Measurements from ENCODE around the gene FOSL2. TPM values are rescaled to one million over a fixed set of nuclear protein-coding genes. Genes with fewer than 3 reads are reported as not detected.

FOSL2 gene
- total RNA-seq, 1 donor from 2014 or later, result 156 TPM

DNA sequence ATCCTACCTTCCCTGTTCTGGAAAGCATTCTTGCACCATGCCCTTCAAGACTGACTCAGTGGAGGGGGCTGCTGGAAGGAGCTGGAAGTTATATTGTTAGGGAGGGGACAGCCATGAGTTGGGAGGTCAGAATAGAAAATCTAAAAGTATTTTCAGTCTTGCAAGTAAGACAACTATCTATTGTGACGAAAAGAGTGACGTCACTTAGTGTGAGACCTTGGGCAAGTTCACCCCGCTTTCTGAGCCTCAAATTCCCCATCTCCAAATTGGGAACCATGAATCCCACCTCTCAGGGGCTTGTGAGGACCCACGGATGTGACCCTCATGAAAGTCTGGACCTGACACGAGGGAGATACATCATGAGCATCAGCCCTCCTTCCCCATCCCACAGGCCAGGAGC, 46.5 kb downstream of the FOSL2 start:
- no peak for DNase-seq (ENCODE audit: low spot score)
- H3K9me3 Mint-ChIP-seq, result peaks cover 15% of the 10 kb centered on the region
- H3K4me1 Mint-ChIP-seq (ENCODE audit: low read depth), result peaks cover 43% of the 10 kb centered on the region
- H3K4me3 Mint-ChIP-seq (ENCODE audit: low read depth), result no peak overlapping the region
- H3K27ac Mint-ChIP-seq, result no peak overlapping the region
- H3K27me3 Mint-ChIP-seq (ENCODE audit: low read depth), result no peaks in the 10 kb centered on the region
- no peaks in the 10 kb centered on the region for H3K36me3 Mint-ChIP-seq (ENCODE audit: low read depth)
- intact Hi-C loops (cut with micrococcal nuclease), result no loop called here

DNA sequence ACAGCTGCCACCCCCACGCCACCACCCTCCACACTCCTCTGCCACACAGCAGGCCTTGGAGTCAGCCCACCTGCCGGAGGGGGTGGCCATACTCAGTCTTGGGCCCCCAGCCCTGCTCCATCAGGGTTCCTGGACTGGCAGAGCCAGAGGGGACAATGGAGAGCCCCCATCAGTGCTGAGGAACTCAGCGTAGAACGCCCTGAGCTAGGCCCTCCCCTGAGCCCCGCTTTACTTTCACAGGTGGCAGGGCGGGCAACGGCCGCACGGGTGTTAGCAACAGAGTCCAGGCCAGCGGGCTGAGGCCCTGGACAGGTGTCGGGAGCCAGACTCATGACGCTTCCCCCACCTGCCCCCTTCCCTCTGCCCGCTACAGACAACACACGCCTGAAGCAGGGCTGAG, 47.1 kb downstream of the FOSL2 start:
- Mint-ChIP-seq H3K4me3 (ENCODE audit: low read depth) (no peak overlapping the region), H3K27me3 (ENCODE audit: low read depth) (no peaks in the 10 kb centered on the region), H3K27ac (no peak overlapping the region), H3K9me3 (peaks cover 15% of the 10 kb centered on the region), H3K4me1 (ENCODE audit: low read depth) (peaks cover 38% of the 10 kb centered on the region), H3K36me3 (ENCODE audit: low read depth) (no peaks in the 10 kb centered on the region)
- DNase-seq (ENCODE audit: low spot score), result no peak
- intact Hi-C loops (cut with micrococcal nuclease), result loop anchor here (10.0 kb wide), 1 partner anchor 185 kb away; no protein-coding TSS in a partner anchor

DNA sequence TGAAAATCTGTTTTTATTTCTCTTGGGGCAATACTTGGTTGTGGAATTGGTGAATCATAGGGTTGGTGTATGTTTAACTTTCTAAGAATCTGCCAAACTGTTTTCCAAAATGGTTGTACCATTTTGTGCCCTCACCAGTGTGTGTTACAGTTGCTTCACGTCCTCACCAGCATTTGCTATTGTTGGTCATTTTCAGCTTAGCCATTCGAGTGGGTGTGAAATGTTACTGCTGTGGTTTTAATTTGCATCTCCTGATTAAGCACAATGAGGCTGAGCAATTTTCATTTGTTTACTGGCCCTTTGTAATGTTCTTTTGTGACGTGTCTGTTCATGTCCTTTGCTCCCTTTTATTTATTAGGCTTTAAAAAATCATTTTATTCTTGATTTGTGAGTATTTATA, 49.7 kb downstream of the FOSL2 start:
- intact Hi-C loops (cut with micrococcal nuclease), result loop anchor here (10.0 kb wide), 1 partner anchor 182 kb away; no protein-coding TSS in a partner anchor
- Mint-ChIP-seq H3K4me3 (ENCODE audit: low read depth) (no peak overlapping the region), H3K27ac (peak overlapping the region; percentile 15), H3K9me3 (peaks cover 15% of the 10 kb centered on the region), H3K4me1 (ENCODE audit: low read depth) (peaks cover 51% of the 10 kb centered on the region), H3K36me3 (ENCODE audit: low read depth) (no peaks in the 10 kb centered on the region), H3K27me3 (ENCODE audit: low read depth) (no peaks in the 10 kb centered on the region)
- DNase-seq (ENCODE audit: low spot score), result no peak

DNA sequence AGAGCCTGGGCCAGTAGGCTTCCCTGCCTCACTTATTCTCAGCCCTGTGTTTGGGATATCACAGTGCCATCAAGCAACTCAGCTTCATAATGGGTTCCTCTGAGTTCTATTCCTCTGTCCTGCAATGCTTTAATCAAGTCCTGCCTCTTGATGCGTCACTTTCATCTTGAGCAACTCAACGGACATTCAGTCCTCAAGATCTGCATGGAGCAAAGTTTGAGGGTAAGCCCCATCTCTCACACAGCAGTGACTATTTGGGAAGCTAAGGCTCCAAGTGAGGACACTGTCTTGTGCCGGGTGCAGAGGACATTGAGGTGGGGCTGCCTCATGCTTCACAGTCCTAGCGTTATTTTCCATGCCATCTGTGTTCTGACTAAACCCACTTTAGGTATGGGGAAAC, 52.3 kb downstream of the FOSL2 start:
- no peak for DNase-seq (ENCODE audit: low spot score)
- intact Hi-C loops (cut with micrococcal nuclease), result loop anchor here (5.0 to 10.0 kb wide), 3 partner anchors 168 to 483 kb away; no protein-coding TSS in a partner anchor
- no peak overlapping the region for H3K4me3 Mint-ChIP-seq (ENCODE audit: low read depth)

DNA sequence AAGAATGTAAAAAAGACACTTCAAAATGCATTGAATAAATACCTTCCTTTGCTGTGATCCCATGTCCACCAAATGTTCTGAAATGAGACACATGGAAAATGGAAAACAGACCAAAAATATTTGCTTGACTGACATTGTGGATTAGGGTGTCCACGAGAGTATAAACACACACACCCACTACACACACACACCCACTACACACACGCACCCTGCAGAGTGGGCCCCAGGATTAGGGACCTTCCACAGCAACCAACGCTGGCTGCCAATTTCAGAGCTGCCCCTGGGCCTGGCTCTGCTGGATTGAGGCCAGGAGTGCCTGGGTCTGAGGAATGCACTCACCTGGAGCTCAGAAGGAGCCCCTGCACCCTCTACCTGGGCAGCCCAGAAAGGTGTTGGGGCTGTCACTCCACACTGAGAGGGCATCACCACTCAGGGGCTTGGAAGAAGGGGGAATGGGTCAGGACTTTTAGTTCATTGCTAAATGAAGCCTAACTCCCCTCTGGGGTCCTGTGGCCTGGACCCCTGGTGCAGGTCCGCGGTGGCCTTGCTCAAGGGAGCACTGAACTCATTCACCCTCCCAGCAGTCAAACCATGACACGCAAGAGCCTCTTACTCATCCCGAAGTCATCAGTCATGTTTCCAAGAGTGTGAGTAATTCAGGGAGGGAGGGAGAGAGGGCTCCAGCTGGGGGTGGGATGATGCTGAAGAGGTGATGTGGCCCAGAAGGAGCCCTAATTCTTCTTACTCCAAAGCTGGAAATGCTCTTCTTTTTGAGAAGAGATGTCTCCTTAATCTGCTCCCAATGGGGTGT, 53.0 kb downstream of the FOSL2 start:
- no peak for DNase-seq (ENCODE audit: low spot score)
- H3K36me3 Mint-ChIP-seq (ENCODE audit: low read depth), result no peaks in the 10 kb centered on the region
- peaks cover 15% of the 10 kb centered on the region for H3K9me3 Mint-ChIP-seq
- peaks cover 67% of the 10 kb centered on the region for H3K4me1 Mint-ChIP-seq (ENCODE audit: low read depth)
- no peaks in the 10 kb centered on the region for H3K27me3 Mint-ChIP-seq (ENCODE audit: low read depth)
- H3K4me3 Mint-ChIP-seq (ENCODE audit: low read depth), result peak overlapping the region; percentile 17
- intact Hi-C loops (cut with micrococcal nuclease), result loop anchor here (1.0 to 10.0 kb wide), 6 partner anchors 20 to 483 kb away; partner anchors contain the start of gene FOSL2
- H3K27ac Mint-ChIP-seq, result peak overlapping the region; percentile 74

More for the DNA sequence above, 52.3 kb downstream of the FOSL2 start:
- Mint-ChIP-seq H3K4me1 (ENCODE audit: low read depth) (peaks cover 63% of the 10 kb centered on the region), H3K36me3 (ENCODE audit: low read depth) (no peaks in the 10 kb centered on the region), H3K27me3 (ENCODE audit: low read depth) (no peaks in the 10 kb centered on the region), H3K27ac (no peak overlapping the region), H3K9me3 (peaks cover 15% of the 10 kb centered on the region)

DNA sequence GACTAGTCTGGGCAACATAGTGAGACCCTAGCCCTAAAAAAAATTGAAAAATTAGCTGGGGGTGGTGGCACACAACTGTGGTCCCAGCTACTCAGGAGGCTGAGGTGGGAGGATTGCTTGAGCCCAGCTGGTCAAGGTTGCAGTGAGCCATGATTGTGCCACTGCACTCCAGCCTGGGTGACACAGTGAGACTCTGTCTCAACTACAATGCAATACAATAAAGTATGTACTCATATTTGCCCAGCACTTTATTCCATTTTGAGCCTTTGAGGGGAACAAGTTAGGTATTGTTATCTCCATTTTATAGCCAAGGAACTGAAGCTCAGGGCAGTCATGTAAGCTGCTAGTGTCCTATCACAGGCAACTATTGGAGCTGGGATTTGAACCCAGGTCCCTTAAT, 53.9 kb downstream of the FOSL2 start:
- Mint-ChIP-seq H3K4me1 (ENCODE audit: low read depth) (peaks cover 75% of the 10 kb centered on the region), H3K9me3 (peaks cover 15% of the 10 kb centered on the region), H3K36me3 (ENCODE audit: low read depth) (no peaks in the 10 kb centered on the region), H3K27me3 (ENCODE audit: low read depth) (no peaks in the 10 kb centered on the region), H3K27ac (no peak overlapping the region), H3K4me3 (ENCODE audit: low read depth) (no peak overlapping the region)
- intact Hi-C loops (cut with micrococcal nuclease), result loop anchor here (1.0 to 10.0 kb wide), 6 partner anchors 19 to 484 kb away; partner anchors contain the start of gene FOSL2
- no peak for DNase-seq (ENCODE audit: low spot score)

DNA sequence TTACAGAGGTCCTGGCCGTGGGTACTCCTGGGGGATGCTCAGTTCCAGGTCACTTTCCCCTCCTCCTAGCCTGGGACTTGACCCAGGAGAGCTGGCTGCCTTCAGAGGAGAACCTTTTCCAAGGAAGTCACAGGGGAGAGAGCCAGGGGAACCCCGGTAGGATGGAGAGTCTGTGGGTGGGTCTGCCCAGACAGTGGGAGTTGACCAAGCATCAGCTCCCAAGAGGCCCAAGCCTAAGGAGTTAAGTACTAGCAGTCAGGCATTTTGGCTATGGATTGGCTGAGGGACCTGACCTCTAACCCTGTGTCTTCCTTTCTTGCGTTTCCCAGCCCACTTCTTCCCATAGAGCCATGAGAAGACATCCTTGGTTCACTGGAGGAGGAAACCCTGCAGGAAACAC, 54.4 kb downstream of the FOSL2 start:
- Mint-ChIP-seq H3K27ac (peak overlapping the region; percentile 62), H3K4me1 (ENCODE audit: low read depth) (peaks cover 73% of the 10 kb centered on the region), H3K36me3 (ENCODE audit: low read depth) (no peaks in the 10 kb centered on the region), H3K9me3 (peaks cover 10% of the 10 kb centered on the region), H3K4me3 (ENCODE audit: low read depth) (no peak overlapping the region), H3K27me3 (ENCODE audit: low read depth) (no peaks in the 10 kb centered on the region)
- no peak for DNase-seq (ENCODE audit: low spot score)
- intact Hi-C loops (cut with micrococcal nuclease), result loop anchor here (5.0 to 10.0 kb wide), 3 partner anchors 170 to 485 kb away; no protein-coding TSS in a partner anchor

DNA sequence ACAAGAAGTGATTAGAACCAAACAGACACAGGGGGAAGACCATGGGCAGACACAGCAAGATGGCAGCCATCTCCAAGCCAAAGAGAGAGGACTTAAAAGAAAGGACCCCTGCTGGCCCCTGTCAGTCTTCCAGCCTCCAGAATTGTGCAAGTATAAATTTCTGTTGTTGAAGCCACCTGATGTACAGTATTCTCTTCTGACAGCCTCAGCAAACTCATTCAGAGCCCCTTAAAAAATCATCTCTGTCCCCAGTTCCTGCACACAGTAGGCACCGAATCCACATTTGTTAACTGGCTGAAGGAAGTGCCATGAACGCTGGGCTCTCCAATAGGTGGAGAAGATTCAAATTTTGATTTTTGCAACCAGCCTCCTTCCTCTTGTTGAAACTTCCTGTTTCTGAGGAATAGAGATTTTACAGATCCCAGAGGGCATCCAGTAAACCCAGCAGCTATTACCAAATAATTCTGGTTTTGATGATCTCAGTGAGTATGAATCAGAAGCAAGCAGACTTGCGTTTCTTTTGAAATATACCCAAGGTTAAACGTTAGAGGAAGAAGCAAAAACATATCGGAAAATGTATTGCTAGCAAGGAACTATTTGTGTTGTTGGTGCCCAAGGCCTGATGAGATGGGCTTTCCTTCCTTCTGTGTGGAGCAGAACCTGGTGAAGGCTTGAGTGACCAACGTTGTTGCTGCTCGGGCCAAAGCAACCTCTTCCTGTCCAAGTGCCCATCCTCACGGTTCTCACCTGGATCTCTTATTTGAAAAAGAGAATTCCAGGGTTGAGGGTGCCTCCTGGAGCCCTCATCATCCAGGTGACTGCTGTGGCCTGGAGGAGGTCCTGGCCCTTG, 55.5 kb downstream of the FOSL2 start:
- Mint-ChIP-seq H3K27me3 (ENCODE audit: low read depth) (no peaks in the 10 kb centered on the region), H3K4me3 (ENCODE audit: low read depth) (peak overlapping the region; percentile 9), H3K9me3 (peaks cover 4% of the 10 kb centered on the region), H3K4me1 (ENCODE audit: low read depth) (peaks cover 74% of the 10 kb centered on the region), H3K36me3 (ENCODE audit: low read depth) (no peaks in the 10 kb centered on the region), H3K27ac (peak overlapping the region; percentile 88)
- intact Hi-C loops (cut with micrococcal nuclease), result loop anchor here (1.0 to 10.0 kb wide), 5 partner anchors 24 to 486 kb away; no protein-coding TSS in a partner anchor
- no peak for DNase-seq (ENCODE audit: low spot score)

DNA sequence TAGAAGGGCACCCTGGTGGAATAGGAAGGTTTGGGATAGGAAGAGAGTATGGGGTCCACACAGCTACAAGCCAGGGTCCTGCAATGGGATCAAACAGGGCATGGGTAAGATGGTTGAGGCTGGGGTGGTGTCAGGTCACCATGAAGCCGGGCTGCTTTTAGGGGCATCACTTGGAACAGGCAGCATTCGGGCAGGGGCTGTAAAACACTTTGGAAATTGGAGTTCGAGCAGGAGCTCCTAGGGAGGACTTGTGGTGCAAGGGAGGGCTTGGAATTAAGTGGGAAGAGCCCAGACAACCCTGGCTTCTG, 56.1 kb downstream of the FOSL2 start:
- peak overlapping the region; percentile 9 for H3K4me3 Mint-ChIP-seq (ENCODE audit: low read depth)
- DNase-seq (ENCODE audit: low spot score), result no peak
- intact Hi-C loops (cut with micrococcal nuclease), result loop anchor here (1.0 to 10.0 kb wide), 5 partner anchors 24 to 486 kb away; no protein-coding TSS in a partner anchor
- no peaks in the 10 kb centered on the region for H3K27me3 Mint-ChIP-seq (ENCODE audit: low read depth)
- H3K9me3 Mint-ChIP-seq, result no peaks in the 10 kb centered on the region
- H3K4me1 Mint-ChIP-seq (ENCODE audit: low read depth), result peaks cover 72% of the 10 kb centered on the region
- no peaks in the 10 kb centered on the region for H3K36me3 Mint-ChIP-seq (ENCODE audit: low read depth)
- H3K27ac Mint-ChIP-seq, result peak overlapping the region; percentile 88

DNA sequence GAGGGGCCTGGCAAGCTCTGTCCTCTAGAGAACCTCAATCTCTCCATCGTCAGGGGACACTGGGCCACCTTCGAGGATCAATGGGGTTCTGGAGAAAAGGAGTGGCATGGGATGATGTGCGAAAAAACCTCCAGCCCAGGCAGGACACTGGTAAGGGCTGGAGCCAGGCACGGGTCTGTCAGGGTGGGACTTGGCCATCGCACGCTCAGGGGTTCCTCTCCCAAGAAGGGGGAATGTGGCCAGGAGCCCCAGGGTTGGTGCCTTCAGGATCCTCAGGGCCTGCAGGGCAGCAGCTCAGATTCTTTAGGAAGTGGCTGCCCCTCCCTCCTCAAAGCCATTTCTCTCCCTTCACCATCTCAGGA, 56.4 kb downstream of the FOSL2 start:
- intact Hi-C loops (cut with micrococcal nuclease), result loop anchor here (5.0 to 10.0 kb wide), 3 partner anchors 172 to 487 kb away; no protein-coding TSS in a partner anchor
- H3K27me3 Mint-ChIP-seq (ENCODE audit: low read depth), result no peaks in the 10 kb centered on the region
- no peak for DNase-seq (ENCODE audit: low spot score)
- H3K9me3 Mint-ChIP-seq, result no peaks in the 10 kb centered on the region
- peaks cover 72% of the 10 kb centered on the region for H3K4me1 Mint-ChIP-seq (ENCODE audit: low read depth)
- no peaks in the 10 kb centered on the region for H3K36me3 Mint-ChIP-seq (ENCODE audit: low read depth)
- H3K4me3 Mint-ChIP-seq (ENCODE audit: low read depth), result no peak overlapping the region
- peak overlapping the region; percentile 88 for H3K27ac Mint-ChIP-seq

DNA sequence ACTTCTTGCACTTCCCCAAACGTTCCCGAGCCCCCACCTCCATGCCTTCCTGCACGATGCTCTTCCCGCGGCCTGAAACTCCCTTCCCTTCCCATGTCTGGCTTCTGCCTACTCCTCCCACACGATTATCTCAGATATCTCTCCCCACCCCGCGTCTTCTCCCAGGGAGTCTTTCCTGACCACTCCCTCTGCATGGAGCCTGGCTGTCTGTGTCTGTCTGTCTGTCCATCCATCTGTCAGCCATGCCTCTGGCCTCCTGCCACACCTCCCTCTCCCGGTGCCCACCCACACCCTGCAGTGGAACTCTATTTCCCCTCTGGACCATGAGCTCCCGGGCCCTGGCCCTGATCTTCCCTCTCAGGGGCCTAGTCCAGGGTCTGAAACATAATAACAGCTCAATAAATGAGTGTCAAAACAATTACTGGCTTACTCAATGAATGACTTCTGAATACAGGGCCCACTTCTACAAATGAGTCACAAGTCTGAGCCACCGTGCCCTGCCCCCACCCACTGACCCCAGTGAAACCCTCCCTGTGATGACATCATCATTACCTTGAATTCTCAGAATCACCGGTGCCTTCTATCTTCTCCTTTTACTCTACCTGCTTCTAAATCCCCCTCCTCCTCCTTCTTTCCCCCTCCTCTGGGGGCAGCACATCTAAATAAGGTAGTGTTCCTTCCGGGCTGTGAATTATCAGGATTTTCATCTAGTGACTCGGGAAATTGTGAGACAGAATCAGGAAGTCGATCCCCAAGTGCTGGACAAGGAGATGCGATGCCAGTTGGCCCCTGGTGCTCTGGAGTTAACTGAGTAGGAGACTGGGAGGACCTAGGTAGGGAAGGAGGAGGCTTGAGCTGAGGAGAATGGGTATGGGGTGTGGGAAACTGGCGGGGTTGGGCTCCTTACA, 57.1 kb downstream of the FOSL2 start:
- H3K27me3 Mint-ChIP-seq (ENCODE audit: low read depth), result no peaks in the 10 kb centered on the region
- intact Hi-C loops (cut with micrococcal nuclease), result loop anchor here (1.0 to 10.0 kb wide), 5 partner anchors 57 to 557 kb away; partner anchors contain the start of genes BABAM2, FOSL2 and RBKS
- H3K4me3 Mint-ChIP-seq (ENCODE audit: low read depth), result peak overlapping the region; percentile 43
- peaks cover 72% of the 10 kb centered on the region for H3K4me1 Mint-ChIP-seq (ENCODE audit: low read depth)
- no peaks in the 10 kb centered on the region for H3K36me3 Mint-ChIP-seq (ENCODE audit: low read depth)
- peak overlapping the region; percentile 88 for H3K27ac Mint-ChIP-seq
- no peaks in the 10 kb centered on the region for H3K9me3 Mint-ChIP-seq
- DNase-seq (ENCODE audit: low spot score), result peak; percentile 62
